Fibroblast of the aortic adventitia (primary cell): ENCODE measurements around the gene PCGF3. TPM values are rescaled to one million over a fixed set of nuclear protein-coding genes. Genes with fewer than 3 reads are reported as not detected.

Source experiments
- DNase-seq: peaks from one replicate; pipeline ENCODE4 v3.0.0-alpha.2; 2010; ENCODE audit warnings: low read depth
- H3K4me3 ChIP-seq: 2 replicates; pipeline ENCODE4 v1.5.1; 2011; ENCODE audit warnings: low read depth, mild to moderate bottlenecking, control low read depth, low read length, moderate library complexity
- total RNA-seq: library from RNA; depleted of rRNA; stranded (reverse); fragments of >200 nt; gene quantifications from 2 replicates; pipeline ENCODE4 v1.2.3, GENCODE V29; 2012; ENCODE audit warnings: low replicate concordance
- TF ChIP-seq, protein P1 (sequence below): IDR thresholded peaks from 2 replicates; pipeline ENCODE4 v1.5.1; 2011; ENCODE audit warnings: mild to moderate bottlenecking, low read length, control low read depth, inconsistent platforms; ENCODE audit not compliant: insufficient read depth

The PCGF3 gene, protein sequence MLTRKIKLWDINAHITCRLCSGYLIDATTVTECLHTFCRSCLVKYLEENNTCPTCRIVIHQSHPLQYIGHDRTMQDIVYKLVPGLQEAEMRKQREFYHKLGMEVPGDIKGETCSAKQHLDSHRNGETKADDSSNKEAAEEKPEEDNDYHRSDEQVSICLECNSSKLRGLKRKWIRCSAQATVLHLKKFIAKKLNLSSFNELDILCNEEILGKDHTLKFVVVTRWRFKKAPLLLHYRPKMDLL
- 15.0 and 24.2 TPM in 2 replicates for total RNA-seq

DNA sequence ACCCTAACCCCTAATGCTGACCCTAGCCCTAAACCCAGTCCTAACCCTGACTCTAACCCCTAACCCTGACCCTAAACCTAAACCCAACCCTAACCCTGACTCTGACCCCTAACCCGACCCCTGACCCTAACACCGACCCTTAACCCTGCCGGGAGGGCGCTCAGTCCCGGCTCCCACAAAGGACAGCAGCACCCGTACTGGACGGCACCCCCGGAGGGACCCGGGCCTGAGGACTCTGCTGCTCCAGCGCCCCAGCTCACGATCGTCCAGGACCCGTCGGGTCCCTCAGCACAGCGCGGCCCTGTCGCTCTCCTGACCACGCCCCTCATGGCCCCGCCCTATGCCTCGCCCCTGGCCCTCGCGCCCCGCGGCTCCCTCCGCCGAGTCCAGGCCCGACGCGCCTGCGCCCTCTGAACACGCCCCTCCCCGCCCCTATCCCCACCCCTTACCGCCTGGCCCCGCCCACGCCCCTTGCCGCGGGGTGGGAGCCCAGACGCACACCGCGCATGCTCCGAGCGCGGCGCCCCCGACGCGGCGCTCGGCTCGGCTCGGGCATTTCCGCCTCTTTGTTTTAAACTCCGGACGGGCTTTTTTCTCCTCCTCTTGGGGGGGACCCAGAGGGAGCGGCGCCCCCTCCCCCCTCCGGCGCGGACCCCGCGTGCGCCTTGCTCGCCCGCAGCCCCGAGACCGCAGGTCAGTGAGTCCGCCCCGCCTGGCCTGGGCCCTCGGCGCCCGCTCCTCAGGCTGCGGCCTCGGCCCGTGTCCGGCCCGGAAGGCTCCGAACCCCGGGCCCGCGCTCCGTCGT lies at the start of gene PCGF3:
TSS of gene PCGF3 (plus strand) at position 555 of the 805 bp plus-strand sequence. CDS start 27,849 bp downstream, outside the sequence.
- TF ChIP-seq, protein P1, sequence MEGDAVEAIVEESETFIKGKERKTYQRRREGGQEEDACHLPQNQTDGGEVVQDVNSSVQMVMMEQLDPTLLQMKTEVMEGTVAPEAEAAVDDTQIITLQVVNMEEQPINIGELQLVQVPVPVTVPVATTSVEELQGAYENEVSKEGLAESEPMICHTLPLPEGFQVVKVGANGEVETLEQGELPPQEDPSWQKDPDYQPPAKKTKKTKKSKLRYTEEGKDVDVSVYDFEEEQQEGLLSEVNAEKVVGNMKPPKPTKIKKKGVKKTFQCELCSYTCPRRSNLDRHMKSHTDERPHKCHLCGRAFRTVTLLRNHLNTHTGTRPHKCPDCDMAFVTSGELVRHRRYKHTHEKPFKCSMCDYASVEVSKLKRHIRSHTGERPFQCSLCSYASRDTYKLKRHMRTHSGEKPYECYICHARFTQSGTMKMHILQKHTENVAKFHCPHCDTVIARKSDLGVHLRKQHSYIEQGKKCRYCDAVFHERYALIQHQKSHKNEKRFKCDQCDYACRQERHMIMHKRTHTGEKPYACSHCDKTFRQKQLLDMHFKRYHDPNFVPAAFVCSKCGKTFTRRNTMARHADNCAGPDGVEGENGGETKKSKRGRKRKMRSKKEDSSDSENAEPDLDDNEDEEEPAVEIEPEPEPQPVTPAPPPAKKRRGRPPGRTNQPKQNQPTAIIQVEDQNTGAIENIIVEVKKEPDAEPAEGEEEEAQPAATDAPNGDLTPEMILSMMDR, result no peak
- DNase-seq, result peak; percentile 92
- H3K4me3 ChIP-seq, result peak within 1 kb of the TSS; percentile 78

DNA sequence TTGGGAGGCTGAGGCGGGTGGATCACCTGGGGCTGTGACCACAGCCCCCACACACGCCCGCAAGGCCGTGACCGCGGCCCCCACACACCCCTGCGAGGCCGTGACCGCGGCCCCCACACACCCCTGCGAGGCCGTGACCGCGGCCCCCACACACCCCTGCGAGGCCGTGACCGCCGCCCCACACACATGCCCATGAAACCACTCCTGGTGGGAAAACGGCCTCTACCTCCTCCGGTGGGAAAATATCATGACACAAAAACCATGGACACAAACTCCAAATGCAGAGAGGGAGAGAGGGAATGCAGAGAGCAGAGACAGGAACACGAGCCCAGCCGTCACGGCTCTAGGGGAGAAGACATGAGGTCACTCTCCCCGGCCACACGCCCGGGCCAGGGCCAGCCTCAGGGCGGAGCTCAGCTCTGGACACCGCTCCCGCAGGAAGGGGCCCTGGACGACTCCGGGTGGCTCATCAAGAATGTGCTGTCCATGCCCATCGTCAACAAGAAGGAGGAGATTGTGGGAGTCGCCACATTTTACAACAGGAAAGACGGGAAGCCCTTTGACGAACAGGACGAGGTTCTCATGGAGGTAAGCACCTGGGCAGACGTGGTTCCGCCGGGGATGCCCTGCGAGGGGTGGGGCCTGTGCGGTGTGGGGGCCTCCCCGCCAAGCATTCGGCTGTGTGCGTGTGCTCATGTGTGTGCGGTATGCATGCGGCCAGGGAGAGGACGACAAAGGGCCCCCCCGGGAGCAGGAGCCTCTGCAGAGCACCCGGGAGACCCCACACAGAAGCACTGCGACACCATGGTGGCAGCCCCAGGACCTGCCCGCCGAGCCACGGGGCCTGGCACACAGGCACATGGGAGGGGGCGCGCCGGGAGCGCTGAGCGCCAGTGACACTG lies 48.9 kb upstream of the PCGF3 start:
- TF ChIP-seq, protein P1, result no peak
- DNase-seq, result no peak

DNA sequence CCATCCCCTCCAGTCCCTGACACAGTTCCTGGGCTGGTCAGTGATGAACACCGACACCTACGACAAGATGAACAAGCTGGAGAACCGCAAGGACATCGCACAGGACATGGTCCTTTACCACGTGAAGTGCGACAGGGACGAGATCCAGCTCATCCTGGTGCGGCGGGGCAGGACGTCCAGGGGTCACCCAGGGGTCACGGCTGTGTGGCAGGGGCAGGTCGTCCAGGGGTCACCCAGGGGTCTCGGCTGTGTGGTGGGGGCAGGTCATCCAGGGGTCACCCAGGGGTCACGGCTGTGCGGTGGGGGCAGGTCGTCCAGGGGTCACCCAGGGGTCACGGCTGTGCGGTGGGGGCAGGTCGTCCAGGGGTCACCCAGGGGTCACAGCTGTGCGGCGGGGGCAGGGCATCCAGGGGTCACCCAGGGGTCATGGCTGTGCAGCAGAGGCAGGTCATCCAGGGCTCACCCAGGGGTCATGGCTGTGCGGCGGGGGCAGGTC lies 48.2 kb upstream of the PCGF3 start:
- no peak overlapping the region for H3K4me3 ChIP-seq
- DNase-seq, result no peak
- TF ChIP-seq, protein P1, result no peak

More for the DNA sequence above, 48.9 kb upstream of the PCGF3 start:
- H3K4me3 ChIP-seq, result no peak overlapping the region

DNA sequence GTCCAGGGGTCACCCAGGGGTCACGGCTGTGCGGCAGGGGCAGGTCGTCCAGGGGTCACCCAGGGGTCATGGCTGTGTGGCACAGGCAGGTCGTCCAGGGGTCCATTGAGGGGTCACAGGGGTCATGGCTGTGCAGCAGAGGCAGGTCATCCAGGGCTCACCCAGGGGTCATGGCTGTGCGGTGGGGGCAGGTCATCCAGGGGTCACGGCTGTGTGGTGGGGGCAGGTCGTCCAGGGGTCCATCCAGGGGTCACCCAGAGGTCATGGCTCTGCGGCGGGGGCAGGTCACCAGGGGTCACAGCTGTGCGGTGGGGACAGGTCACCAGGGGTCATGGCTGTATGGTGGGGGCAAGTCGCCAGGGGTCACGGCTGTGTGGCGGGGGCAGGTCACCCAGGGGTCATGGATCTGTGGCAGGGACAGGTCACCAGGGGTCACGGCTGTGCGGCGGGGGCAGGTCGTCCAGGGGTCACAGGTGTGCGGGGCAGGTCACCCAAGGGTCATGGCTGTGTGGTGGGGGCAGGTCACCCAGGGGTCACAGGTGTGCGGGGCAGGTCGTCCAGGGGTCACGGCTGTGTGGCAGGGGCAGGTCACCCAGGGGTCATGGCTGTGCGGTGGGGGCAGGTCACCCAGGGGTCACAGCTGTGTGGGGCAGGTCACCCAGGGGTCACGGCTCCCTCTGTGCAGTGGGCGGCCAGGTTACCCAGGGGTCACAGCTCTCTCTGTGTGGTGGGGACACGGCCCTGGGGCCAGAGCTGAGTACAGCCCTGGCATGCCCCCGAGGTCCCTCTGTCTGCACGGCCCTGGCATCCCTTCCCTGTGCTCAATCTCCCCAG lies 47.6 kb upstream of the PCGF3 start:
- TF ChIP-seq, protein P1, result no peak
- no peak overlapping the region for H3K4me3 ChIP-seq
- DNase-seq, result no peak

DNA sequence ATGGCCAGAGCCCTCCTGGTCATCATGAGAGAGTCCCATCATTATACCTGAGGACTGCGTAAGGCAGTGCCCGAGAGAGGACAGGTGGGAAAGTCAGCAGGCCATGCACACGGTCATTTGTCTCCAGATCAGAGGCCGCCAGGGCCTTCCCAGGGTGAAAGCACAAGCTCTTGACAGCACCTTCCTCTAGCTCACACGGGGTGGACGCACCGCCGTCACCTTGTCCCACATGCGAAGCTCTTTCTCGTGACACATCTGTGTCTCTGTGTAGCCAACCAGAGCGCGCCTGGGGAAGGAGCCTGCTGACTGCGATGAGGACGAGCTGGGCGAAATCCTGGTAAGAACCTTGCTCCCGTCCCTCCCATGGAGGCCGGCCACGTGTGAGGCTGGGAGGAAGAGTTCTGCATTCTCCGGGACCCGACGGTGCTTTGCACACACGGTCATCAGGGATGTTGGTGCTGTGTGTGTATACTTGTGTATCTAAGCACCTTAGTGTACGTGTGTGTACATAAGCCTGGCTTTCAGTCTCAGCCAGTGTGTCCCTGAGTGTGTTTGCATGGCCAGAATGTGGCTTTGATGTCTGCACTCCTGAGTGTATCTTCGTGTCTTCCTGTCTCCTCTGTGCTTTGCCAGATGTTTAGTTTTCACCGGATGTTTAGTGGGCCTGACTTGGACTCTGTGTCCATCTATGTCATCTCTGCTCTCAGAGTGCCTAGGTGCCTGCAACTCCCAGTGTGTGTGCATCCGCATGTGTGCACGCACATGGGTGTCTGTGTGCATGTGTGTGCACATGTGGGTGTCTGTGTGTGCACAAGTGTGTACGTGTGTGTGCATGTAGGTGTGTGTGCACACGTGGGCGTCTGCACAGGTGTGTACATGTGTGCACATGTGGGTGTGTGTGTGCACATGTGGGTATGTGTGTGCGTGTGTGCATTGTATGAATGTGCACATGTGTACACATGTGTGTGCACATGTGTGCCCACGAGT lies 46.7 kb upstream of the PCGF3 start:
- TF ChIP-seq, protein P1, result no peak
- no peak for DNase-seq

More for the DNA sequence above, 46.7 kb upstream of the PCGF3 start:
- H3K4me3 ChIP-seq, result no peak overlapping the region
